Neuron (in vitro differentiated cells): Measurements from ENCODE around the gene UTP11.

ENCODE experiments used
- H2AFZ ChIP-seq: one replicate; pipeline ENCODE4 v1.6.1; 2013; ENCODE audit warnings: low read depth, mild to moderate bottlenecking, inconsistent platforms, low read length, moderate library complexity
- H3K27me3 ChIP-seq: one replicate; pipeline ENCODE4 v1.6.1; 2013; ENCODE audit warnings: low read length; ENCODE audit not compliant: insufficient read depth
- H3K36me3 ChIP-seq: one replicate; pipeline ENCODE4 v1.6.1; 2013; ENCODE audit warnings: low read length; ENCODE audit not compliant: insufficient read depth
- H3K4me1 ChIP-seq: one replicate; pipeline ENCODE4 v1.6.1; 2013; ENCODE audit warnings: low read length; ENCODE audit not compliant: insufficient read depth
- H3K4me3 ChIP-seq: 2 replicates; pipeline ENCODE4 v1.5.1; 2013; ENCODE audit warnings: mild to moderate bottlenecking, low read length, moderate library complexity
- H3K9me3 ChIP-seq: one replicate; pipeline ENCODE4 v1.6.1; 2013; ENCODE audit warnings: low read length

Gene UTP11

GRCh38 chr1:38039331-38040088 is 27.0 kb downstream of the UTP11 start:
- Histone ChIP-seq H3K4me1 (peaks cover 11% of the 10 kb centered on the region), H3K27me3 (no peaks in the 10 kb centered on the region), H3K9me3 (no peaks in the 10 kb centered on the region), H2AFZ (no peak overlapping the region), H3K36me3 (peaks cover 3% of the 10 kb centered on the region), H3K4me3 (no peak overlapping the region)

GRCh38 chr1:38041936-38042834 is 29.7 kb downstream of the UTP11 start:
- H2AFZ ChIP-seq = no peak overlapping the region
- peaks cover 3% of the 10 kb centered on the region for H3K36me3 ChIP-seq
- H3K4me1 ChIP-seq = peaks cover 11% of the 10 kb centered on the region
- H3K27me3 ChIP-seq = no peaks in the 10 kb centered on the region
- H3K9me3 ChIP-seq = no peaks in the 10 kb centered on the region
- H3K4me3 ChIP-seq = no peak overlapping the region

DNA sequence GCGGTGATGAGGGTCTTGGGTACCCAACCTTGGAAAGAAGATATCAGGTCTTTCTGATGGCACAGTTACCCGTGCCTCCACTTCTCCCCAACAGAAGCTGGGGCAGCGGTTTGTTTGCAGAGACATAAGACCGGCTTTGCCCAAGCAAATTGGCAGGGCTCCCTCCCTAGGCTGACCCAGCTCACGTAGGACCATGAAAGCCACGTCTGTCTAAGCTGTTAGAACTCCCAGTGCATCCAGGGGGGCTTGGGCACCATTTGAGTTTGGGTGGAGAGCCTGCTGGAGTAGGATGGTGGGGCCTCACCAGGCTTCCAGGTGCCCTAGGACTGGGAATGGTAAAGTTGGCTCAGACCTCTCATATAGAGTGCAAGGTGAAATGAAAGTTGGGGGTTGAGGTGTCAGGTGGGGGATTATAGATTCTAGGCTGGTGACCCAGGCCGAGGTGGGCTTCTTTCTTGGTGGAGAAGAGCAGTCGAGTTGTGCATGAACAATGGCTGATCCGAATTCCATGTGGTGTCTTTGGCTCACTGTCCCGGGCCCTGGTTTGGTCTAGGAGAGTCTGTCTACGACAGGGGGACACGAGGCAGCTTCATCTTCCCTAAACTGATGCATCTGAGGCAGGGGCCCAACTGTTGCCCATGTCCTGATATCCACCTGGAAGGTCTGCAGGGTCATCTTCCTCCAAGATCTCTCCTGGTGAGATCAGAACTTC is 30.7 kb downstream of the UTP11 start:
- Histone ChIP-seq H3K4me3 (peak overlapping the region; percentile 52), H2AFZ (no peak overlapping the region), H3K27me3 (no peaks in the 10 kb centered on the region), H3K36me3 (peaks cover 3% of the 10 kb centered on the region), H3K9me3 (no peaks in the 10 kb centered on the region), H3K4me1 (peaks cover 13% of the 10 kb centered on the region)

DNA sequence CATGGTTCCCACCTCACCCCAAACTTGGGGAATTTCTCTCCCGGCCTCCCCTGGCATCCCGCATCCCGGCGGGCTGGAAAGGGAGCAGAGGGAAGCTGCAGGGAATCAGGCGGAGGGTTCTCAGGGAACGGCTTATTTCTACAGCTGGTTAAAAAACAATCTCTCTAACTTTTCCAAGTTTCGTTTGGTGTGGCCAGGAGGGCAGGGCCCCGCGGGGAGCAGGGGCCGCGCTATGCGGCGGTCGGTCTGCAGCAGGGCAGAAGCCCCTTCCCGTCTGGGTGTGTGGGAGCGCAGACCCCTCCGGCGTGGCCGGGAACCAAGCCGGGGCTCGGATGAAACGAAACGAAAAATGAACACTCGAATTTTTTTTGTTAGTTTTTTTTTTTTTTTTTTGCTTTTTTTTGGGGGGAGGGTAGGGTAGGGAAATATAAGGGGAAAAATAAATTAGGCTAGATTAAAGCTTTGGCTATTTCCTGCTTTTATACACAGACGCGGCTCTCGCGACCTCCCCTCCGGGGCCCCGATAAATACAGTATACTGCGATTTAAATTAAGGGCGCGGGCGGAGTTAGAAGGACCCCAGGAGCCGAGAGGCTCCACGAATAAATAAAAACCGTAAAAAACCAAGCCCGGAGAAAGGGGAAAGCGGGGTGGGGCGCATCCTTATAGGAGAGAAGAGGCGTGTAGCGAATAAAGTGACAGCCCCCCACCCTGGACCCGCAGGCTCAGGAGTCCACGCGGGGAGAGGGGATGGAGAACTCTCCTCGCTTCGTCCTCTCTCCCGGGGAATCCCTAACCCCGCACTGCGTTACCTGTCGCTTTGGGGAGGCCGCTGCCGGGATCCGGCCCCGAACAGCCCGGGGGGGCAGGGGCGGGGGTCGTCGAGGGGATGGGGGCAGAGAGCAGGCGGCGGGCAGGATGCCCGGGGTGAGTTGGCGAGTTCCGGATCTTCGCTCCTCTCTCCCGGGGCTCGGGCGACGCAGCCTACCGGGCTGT is 32.0 kb downstream of the UTP11 start:
- H3K4me1 ChIP-seq = peaks cover 25% of the 10 kb centered on the region
- H3K9me3 ChIP-seq = no peaks in the 10 kb centered on the region
- H3K27me3 ChIP-seq = no peaks in the 10 kb centered on the region
- peaks cover 3% of the 10 kb centered on the region for H3K36me3 ChIP-seq
- H2AFZ ChIP-seq = no peak overlapping the region
- peak overlapping the region; percentile 52 for H3K4me3 ChIP-seq

DNA sequence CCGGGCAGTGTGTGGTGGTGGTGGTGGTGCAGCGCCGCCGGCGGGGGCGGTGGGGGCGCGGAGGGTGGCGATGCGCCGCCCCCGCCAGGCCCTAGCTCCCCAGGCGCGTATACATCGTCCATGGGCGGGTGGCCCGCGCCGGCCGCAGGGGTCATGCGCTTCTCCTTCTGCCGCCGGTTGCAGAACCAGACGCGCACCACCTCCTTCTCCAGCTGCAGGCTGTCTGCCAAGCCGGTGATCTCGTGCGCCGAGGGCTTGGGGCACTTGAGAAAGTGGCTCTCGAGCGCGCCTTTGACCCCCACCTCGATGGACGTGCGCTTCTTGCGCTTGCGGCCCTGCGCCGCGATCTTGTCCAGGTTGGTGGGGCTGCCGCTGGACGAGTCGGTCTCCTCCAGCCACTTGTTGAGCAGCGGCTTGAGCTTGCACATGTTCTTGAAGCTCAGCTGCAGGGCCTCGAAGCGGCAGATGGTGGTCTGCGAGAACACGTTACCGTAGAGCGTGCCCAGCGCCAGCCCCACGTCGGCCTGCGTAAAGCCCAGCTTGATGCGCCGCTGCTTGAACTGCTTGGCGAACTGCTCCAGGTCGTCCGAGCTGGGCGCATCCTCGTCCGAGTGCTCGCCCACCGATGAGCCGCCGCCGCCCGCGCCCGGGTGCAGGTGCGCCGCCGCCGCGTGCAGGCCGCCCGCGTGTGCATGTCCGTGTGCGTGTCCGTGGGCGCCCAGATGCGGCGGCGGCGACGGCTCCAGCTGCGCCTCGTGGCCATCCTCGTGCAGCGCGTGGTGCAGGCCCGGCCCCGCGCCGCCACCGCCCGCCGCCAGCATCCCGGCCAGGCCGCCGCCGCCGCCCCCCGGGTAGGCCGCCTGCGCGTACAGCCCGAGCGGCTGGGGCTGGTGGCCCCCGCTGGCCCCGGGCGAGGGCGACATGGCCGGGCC is 33.1 kb downstream of the UTP11 start:
- Histone ChIP-seq H2AFZ (peak overlapping the region; percentile 29), H3K4me1 (peaks cover 37% of the 10 kb centered on the region), H3K4me3 (peak overlapping the region; percentile 52), H3K27me3 (no peaks in the 10 kb centered on the region), H3K9me3 (no peaks in the 10 kb centered on the region), H3K36me3 (peaks cover 3% of the 10 kb centered on the region)

GRCh38 chr1:38046333-38046883 is 33.9 kb downstream of the UTP11 start, which contains the start of gene POU3F1:
TSS of gene POU3F1 (minus strand) at chr1:38046793. CDS start at chr1:38046743, 50 bp downstream.
- Histone ChIP-seq H3K4me3 (peak within 1 kb of the TSS; percentile 74), H3K9me3 (no peaks in the 10 kb centered on the region), H2AFZ (peak within 1 kb of the TSS; percentile 71), H3K27me3 (no peaks in the 10 kb centered on the region), H3K4me1 (peaks cover 44% of the 10 kb centered on the region), H3K36me3 (peaks cover 3% of the 10 kb centered on the region)

GRCh38 chr1:38046884-38047602 is 34.5 kb downstream of the UTP11 start:
- Histone ChIP-seq H3K4me3 (peak overlapping the region; percentile 74), H3K9me3 (no peaks in the 10 kb centered on the region), H3K27me3 (no peaks in the 10 kb centered on the region), H3K4me1 (peaks cover 51% of the 10 kb centered on the region), H3K36me3 (peaks cover 3% of the 10 kb centered on the region), H2AFZ (peak overlapping the region; percentile 71)

- Histone ChIP-seq H3K36me3 (no peaks in the 10 kb centered on the region), H3K9me3 (no peaks in the 10 kb centered on the region), H3K4me1 (peaks cover 54% of the 10 kb centered on the region), H3K27me3 (no peaks in the 10 kb centered on the region), H3K4me3 (peak overlapping the region; percentile 74), H2AFZ (peak overlapping the region; percentile 71)
Observed at GRCh38 chr1:38047603-38048141, 35.1 kb downstream of the UTP11 start.

GRCh38 chr1:38050397-38051078 is 38.0 kb downstream of the UTP11 start:
- Histone ChIP-seq H3K36me3 (no peaks in the 10 kb centered on the region), H3K9me3 (no peaks in the 10 kb centered on the region), H3K27me3 (no peaks in the 10 kb centered on the region), H3K4me1 (peaks cover 49% of the 10 kb centered on the region), H3K4me3 (no peak overlapping the region), H2AFZ (no peak overlapping the region)

- Histone ChIP-seq H2AFZ (no peak overlapping the region), H3K36me3 (no peaks in the 10 kb centered on the region), H3K9me3 (no peaks in the 10 kb centered on the region), H3K27me3 (no peaks in the 10 kb centered on the region), H3K4me1 (peaks cover 49% of the 10 kb centered on the region), H3K4me3 (no peak overlapping the region)
Observed at GRCh38 chr1:38051079-38051543, 38.6 kb downstream of the UTP11 start.
